H1 (cell line): ENCODE results near the gene TEX38.

ENCODE experiments used
- ASH2L ChIP-seq: fragments of 200-600, 300-600 bp; sonication (generic); IDR thresholded peaks from one replicate; pipeline ENCODE4 v1.7.1; 2017; ENCODE audit warnings: low read length
- CBX5 ChIP-seq: fragments of 300-800, 300-1000 bp; sonication (generic); IDR thresholded peaks from 2 replicates; pipeline ENCODE4 v1.7.1; 2016; ENCODE audit warnings: antibody characterized with exemption, low read length, low read depth
- CHD2 ChIP-seq: IDR thresholded peaks from 2 replicates; pipeline ENCODE4 v1.6.1; 2012; ENCODE audit warnings: low read length, improper control_type of control experiment
- JUN ChIP-seq: IDR thresholded peaks from 2 replicates; pipeline ENCODE4 v1.6.1; 2011; ENCODE audit warnings: low read depth, mild to moderate bottlenecking, improper control_type of control experiment, low read length
- JUND ChIP-seq: IDR thresholded peaks from 2 replicates; pipeline ENCODE4 v1.6.1; 2011; ENCODE audit warnings: mild to moderate bottlenecking, improper control_type of control experiment, low read length
- TAF1 ChIP-seq: IDR thresholded peaks from 2 replicates; pipeline ENCODE4 v1.6.1; 2011; ENCODE audit warnings: mild to moderate bottlenecking, low read depth, low read length
- TCF12 ChIP-seq: IDR thresholded peaks from 2 replicates; pipeline ENCODE4 v1.6.1; 2011; ENCODE audit warnings: low read depth, mild to moderate bottlenecking, low read length
- TF ChIP-seq, protein P1 (sequence below), 3 experiments: IDR thresholded peaks; 1 replicate in 2 of 3; 2 replicates in 1 of 3; pipeline versions ENCODE4 v1.5.1 to v1.6.1; 2011; ENCODE audit warnings: low read length in 3 of 3, mild to moderate bottlenecking in 3 of 3, inconsistent platforms in 2 of 3, low read depth in 1 of 3, moderate library complexity in 1 of 3; ENCODE audit not compliant: insufficient read depth in 1 of 3; ENCODE audit errors: control extremely low read depth in 1 of 3
- TF ChIP-seq, protein P2 (sequence below): IDR thresholded peaks from 2 replicates; pipeline ENCODE4 v1.6.1; 2011; ENCODE audit warnings: low read depth, mild to moderate bottlenecking, low read length; ENCODE audit not compliant: insufficient read depth

DNA sequence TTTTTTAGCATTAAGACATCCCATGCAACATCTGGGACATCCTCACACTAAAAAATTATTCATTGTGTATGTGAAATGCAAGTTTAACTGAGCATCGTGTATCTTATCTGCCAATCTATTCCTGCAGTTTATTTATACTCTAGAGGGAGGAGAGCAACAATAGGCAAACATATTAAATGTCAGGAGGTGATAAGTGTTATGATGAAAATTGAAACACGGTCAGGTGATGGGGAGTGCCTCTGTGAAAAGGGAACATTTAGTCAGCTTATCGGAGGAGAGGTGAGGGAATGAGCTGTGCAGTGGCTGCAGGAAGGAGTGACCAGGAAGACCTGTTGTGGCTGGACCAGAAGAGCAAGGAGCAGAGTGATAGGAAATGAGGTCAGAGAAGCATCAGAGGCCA lies 48.0 kb downstream of the TEX38 start:
- TF ChIP-seq CBX5 (no peak), JUND (no peak), ASH2L (no peak), CHD2 (no peak), TAF1 (no peak), JUN (no peak), TCF12 (no peak)
- TF ChIP-seq, protein P1, sequence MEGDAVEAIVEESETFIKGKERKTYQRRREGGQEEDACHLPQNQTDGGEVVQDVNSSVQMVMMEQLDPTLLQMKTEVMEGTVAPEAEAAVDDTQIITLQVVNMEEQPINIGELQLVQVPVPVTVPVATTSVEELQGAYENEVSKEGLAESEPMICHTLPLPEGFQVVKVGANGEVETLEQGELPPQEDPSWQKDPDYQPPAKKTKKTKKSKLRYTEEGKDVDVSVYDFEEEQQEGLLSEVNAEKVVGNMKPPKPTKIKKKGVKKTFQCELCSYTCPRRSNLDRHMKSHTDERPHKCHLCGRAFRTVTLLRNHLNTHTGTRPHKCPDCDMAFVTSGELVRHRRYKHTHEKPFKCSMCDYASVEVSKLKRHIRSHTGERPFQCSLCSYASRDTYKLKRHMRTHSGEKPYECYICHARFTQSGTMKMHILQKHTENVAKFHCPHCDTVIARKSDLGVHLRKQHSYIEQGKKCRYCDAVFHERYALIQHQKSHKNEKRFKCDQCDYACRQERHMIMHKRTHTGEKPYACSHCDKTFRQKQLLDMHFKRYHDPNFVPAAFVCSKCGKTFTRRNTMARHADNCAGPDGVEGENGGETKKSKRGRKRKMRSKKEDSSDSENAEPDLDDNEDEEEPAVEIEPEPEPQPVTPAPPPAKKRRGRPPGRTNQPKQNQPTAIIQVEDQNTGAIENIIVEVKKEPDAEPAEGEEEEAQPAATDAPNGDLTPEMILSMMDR (IDR thresholded peaks at IDR 0.05; ENCODE audit: control extremely low read depth in 1 of 3, insufficient read depth in 1 of 3, low read depth in 1 of 3, low read length in 3 of 3): no peak
- TF ChIP-seq, protein P2, sequence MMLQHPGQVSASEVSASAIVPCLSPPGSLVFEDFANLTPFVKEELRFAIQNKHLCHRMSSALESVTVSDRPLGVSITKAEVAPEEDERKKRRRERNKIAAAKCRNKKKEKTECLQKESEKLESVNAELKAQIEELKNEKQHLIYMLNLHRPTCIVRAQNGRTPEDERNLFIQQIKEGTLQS: no peak
